OCI-M1 (cell line): ENCODE results near the gene INPP5D.
A peak's percentile ranks its signal among the peaks of the same experiment; 100 is the strongest.
"Not testable (repeated sequence)": the region's sequence is repeated elsewhere in the genome, so short reads cannot be mapped to it uniquely, and the experiment has no call there.

ENCODE experiments used
- DNase-seq: peaks from one replicate; lab custom pipeline; 2025; lab: John Stamatoyannopoulos, UW

INPP5D gene

DNA sequence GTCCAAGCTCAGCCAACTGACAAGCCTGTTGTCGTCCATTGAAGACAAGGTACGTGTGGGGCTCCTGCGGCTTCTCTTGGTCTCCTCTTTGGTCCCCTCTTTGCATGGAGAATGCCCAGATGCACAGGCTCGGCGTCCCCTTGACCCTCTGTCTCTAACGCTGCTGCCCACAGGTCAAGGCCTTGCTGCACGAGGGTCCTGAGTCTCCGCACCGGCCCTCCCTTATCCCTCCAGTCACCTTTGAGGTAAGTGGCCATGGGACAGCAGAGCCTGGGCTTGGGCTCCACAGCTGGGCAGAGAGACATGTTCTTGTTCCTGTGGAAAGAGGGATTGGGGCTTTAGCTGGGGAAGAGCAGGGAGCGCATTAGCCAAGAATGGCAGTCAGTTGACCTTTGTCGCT lies 86.1 kb downstream of the INPP5D start:
- no peak for DNase-seq

DNA sequence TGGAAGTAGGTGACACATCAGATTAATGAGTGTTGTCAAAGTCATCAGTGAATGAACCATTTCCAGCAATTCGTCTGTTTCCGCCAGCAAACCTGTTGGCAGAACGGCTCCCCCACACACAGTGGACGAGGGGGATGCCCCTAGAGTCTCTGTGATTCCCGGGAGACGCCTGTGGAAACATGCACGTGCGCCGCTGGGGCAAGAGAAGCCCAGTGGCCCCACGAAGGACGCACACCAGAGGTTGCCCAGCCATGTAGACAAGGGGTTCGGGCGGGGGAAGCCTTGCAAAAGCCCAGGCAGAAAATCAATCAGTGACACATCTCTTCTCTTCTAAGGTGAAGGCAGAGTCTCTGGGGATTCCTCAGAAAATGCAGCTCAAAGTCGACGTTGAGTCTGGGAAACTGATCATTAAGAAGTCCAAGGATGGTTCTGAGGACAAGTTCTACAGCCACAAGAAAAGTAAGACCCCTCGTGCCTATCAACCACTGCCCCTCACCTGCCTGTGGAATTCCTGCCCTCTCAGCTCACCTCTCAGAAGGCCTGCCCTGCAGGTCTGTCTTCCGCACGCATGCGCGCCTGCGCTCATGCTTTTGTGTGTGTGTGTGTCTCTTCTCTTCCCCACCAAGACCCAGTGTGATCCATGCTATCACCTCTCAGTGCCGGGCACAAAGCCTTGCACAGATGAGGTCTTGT lies 87.1 kb downstream of the INPP5D start:
- DNase-seq = no peak

DNA sequence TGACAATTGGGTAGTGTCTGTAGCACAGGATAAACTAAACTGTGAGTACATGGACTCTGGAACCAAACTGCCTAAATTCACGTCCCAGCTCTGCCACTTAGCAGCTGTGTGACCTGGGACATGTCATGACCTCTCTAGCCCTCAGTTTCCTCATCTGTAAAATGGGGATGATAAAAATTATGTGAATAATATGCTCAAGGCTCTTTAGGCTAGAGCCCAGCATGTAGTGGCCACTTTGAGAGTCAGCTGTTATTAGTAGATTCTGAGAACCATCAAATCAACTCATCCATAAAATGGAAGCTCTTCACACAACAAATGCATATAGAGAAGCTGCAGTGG lies 87.7 kb downstream of the INPP5D start:
- no peak for DNase-seq

DNA sequence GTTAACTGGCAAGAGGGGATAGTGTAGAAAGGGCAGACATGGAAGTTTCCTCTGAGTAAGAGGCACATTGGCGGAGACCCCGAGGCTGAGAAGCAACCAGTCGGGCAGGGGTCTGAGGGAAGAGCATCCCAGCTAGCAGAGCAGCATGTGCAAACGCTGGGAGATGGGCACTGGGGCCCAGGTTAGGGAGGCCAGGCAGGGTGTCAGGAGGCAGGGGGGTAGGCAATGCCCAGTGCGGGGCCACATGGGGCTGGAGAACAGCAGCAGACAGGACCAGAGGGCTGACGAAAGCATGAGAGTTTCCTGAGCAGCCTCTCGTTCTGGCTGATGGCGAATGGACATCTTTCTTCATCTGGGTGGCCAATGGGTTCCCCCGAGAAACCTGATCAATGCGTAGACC lies 88.2 kb downstream of the INPP5D start:
- no peak for DNase-seq

DNA sequence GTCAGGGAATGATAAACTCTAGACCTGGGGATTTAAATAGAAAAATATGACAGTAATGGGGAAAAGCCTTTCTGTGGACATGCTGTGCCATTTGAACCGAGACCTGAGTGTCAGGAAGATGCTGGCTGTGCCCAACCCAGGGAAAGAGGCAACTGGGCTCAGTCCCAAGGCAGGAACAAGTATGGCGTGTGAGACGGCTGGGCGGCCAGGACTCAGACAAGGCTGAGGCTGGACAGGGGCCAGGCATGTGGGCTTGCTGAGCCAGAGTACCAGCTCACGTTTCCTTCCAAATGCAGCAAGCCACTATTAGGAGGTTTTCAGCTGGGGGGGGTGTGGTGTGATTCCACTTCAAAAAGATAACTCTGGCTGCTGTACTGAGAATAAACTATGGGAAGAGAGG lies 92.4 kb downstream of the INPP5D start:
- no peak for DNase-seq

DNA sequence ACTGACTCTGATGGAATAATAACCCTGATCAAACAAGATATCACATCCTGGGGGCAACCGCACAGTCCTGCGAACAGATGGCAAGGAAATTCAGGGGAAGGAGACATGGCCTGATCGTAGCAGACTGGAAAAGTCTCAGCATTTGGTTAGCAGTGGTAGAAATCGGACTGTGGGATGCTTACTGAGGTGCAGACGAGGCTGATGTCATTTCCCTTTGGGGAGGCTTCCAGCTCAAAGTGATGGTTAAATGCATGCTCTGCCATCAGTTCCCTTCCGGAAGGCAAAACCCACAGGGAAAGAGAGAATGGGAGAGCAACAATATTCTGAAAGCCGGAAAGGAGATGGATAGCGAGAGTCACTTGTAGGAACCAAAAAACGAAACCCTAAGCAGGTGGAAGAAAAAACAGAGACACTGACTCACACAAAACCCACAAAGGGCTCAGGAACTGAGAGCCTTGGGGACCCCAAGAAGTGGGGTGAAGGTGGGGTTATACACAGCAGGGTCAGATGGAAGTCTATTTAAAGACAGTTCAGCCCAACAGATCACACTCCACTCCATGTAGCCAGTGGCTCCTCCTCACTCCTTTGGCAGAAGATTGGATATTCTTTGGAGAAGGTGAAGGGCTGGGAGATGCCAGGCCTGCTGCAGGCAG lies 93.1 kb downstream of the INPP5D start:
- DNase-seq = no peak

DNA sequence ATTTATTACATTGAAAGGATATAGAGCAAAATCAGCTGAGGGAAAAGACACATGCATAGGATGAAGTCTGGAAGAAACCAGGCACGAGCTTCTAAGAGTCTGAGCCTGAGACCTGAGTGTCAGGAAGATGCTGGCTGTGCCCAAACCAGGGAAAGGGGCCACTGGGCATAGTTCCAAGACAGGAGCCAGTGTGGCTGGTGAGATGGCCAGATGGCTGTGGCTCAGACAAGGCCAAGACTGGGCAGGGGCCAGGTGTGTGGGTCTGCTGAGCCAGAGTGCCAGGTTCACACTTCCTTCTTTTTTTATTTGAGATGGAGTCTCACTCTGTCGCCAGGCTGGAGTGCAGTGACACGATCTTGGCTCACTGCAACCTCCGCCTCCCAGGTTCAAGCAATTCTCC lies 95.9 kb downstream of the INPP5D start:
- DNase-seq = no peak

DNA sequence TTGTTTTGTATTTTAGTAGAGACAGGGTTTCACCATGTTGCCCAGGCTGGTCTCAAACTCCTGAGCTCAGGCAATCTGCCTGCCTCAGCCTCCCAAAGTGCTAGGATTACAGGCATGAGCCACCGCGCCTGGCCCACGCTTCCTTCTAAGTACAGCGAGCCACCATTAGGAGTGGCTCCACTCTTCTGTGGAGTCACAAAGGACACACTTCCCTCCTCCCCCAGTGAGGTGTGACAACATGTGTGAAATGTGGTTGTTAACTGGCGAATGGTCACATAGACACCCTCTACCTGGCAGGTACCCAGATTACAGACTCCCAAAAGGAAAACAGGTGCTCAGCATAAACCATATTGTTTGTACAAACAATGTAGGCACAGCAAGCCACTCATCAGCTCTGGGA lies 96.3 kb downstream of the INPP5D start:
- DNase-seq = not testable (repeated sequence)

DNA sequence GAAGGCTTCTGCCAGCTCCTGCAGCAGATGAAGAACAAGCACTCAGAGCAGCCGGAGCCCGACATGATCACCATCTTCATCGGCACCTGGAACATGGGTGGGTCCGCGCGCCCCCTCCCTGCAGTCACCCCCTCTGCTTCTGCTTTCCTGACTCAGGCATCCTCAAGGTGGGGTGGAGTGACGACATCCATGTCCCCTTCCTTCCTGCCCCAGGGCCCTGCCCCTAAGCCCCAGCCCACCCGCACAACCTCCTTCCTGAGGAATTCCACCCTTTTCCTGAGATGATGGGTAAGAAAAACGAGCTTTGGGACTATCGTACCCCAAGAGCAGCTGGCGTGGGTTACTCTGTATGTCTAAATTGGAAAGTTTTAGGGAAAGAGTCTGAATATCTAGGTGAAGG lies 101.6 kb downstream of the INPP5D start:
- no peak for DNase-seq

DNA sequence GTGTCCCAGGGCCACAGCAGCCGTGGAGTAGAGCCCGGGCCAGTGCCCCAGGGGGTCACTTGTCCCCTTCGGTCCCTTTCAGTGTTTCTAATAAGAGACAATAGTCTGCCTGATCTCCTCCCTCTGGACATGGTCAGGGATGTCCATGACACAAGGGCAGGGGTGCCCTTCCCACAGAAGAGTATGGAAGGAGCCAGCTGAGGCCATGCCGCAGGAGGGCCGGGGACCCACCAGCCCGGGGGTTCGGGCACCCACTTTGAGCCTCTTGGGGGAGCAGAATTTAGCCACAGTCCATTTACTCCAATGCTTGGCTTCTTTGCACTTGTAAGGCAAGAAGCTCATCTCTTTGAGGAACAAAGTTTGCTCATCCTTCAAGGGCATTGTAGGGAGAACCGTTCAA lies 102.6 kb downstream of the INPP5D start:
- no peak for DNase-seq

DNA sequence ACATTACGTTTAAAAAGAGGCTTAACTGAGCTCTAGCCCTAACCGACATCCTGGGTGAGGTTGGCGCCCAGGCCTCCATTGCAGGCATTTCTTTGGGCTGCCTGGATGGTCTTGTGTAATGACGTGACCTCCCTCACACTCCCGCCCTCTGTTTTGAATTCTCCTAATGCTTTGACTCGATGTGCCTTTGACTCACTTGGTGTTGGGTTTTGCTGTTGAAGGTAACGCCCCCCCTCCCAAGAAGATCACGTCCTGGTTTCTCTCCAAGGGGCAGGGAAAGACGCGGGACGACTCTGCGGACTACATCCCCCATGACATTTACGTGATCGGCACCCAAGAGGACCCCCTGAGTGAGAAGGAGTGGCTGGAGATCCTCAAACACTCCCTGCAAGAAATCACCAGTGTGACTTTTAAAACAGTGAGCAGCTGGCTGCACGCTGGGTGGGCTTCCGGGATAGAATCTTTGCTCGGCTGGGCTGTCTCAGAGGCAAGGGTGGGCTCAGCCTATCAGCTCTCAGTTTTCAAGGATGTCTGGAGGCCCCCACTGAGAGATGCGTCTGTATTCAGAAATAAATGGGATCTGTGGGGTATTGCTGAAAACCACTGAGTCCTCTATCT lies 103.5 kb downstream of the INPP5D start:
- DNase-seq = no peak

DNA sequence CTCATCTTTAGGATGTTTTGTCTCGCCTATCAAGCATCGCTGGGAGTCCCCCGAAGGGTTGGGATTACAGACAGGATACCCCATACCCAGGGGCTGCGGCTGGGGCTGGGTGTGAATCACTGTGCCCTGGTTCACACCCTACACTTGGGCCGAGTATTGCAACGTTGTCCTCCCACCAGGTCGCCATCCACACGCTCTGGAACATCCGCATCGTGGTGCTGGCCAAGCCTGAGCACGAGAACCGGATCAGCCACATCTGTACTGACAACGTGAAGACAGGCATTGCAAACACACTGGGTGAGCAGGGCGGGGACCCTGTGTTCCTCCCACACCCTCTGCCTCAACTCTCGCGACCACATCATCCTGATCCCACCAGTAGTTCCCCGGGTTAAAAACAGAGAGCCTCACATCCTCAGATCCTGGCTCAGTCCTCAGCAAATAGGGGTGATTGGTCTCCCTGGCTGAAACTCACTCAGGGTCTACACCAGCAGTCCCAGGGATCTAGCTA lies 104.0 kb downstream of the INPP5D start:
- DNase-seq = no peak

DNA sequence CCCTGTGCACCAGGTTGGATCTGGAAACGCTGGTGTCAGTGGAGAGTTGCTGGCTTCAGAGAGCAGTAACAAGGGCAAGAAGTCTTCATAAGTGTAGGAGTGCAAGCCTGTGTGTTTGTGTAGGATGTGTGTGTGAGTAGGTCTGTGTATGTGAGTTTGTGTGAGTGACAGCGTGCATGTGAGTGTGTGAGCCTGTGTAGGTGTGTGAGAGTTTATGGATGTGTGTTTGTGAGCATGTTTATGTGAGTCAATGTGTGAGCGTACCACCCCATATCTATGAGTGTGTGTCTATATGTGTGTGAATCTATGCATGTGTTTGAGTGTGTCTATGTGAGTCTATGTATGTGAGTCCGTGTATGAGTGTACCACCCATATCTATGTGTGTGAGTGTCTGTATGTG lies 104.8 kb downstream of the INPP5D start:
- DNase-seq = peak; percentile 35

DNA sequence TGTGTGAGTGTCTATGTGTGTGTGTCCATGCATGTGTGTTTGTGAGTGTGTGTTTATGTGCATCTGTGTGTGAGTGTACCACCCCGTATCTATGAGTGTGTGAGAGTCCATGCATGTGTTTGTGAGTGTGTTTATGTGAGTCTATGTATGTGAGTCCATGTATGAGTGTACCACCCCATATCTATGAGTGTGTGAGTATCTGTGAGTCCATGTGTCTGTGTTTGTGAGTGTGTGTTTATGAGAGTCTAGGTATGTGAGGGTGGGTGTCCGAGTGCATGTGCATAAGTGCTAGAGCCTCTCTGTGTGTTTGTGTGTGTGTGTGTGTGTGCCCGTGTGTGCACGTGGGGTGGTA lies 105.4 kb downstream of the INPP5D start:
- no peak for DNase-seq

DNA sequence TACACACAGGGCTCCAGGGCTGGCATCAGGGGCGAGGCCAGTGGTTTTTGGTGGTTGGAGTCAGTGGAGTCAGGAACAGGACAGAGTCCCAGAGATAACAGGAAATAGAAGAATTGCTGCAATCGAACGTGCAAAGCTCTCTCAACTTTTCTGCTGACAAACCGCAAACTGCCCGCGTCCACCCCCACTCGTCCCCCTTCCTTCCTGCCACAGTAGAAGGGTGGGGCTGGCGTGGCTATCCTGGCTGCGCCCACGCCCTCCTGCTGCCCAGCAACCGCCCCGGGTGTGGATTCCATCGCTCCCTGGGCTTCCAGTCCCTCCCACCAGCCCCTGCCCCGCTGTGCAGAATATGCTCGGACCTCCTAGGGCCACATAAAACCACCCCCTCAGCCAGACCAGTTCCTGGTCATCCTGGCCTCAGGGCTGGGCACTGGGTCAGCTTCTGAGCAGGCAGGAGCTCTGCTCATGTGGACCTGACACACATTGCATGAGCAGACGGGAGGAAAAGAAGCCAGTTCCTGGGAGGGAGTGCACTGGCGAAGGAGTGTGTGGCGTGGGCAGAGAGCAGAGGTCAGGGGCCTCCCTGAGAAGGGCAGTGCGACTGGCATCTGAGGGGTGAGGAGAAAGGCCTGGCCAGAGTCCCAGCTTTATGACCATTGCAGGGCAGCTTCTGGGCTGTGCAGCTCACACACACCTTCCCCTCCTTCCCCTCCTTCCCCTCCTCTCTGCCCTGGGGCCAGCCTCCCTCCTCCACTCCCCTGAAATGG lies 105.9 kb downstream of the INPP5D start:
- DNase-seq = peak; percentile 97

DNA sequence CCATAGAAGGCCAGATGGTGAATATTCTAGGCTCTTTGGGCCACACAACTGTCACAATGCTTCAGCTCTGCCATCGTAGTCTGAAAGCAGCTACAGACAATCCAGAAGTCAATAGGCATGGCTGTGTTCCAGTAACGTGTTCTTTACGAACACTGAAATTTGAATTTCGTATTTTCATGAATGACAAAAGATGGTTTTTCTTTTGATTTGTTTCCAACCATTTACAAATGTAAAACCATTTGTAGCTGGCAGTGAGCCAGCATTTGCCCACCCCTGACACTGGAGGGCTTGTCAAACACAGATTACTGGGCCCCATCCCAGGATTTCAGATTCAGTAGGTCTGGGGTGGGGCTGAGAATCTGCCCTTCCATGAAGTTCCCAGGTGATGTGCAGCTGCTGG lies 108.3 kb downstream of the INPP5D start:
- DNase-seq = no peak

DNA sequence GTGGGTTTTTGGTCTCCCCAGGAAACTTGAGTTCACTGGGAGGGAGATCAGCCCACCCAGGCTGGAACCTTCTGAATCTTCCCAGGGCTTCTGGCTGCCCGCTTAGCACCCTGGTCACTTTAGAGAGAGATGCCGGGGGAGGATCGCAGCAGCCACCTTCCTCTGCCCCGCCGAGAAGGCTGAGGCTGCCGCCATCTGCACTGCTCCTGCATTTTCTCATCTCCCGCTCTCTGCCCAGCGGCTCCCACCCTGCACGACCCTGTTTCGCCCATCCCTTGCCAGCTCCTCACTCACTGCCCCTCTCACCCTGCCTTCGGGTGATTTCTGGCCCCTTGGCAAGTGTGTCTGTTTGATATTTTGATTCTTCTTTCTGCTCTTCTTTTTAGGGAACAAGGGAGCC lies 108.8 kb downstream of the INPP5D start:
- no peak for DNase-seq

DNA sequence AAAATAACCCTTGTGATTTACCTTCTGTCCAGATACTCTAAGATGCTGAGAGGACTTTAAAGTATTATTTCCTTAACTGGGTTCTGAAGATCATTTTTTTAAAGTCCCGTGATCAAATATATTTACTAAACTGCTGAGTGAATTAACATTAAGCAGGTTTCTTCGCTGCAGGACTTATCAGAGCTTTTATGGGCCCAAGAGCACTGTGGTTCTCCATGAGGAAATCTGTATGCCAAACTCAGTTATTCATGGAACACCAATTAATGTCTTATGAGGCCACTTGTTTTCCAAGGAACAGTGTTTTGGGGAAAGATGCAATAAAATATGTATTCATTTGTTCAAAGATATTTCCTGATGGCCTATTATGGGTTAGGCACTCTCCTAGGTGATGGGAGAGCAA lies 111.2 kb downstream of the INPP5D start:
- DNase-seq = no peak

DNA sequence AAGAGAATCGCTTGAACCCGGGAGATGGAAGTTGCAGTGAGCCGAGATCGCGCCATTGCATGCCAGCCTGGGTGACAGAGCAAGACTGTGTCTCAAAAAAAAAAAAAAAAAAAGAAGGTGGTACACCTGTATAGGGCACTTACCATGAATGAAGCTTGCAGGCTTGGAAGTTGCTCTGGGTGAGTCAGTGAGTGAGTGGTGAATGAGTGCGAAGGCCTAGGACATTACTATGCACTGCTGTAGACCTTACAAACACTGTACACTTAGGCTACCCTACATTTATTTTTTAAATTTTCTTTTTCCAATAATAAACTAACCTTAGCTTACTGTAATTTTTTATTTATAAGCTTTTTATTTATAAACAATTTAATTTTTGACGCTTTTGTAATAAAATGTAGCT lies 113.0 kb downstream of the INPP5D start:
- DNase-seq = no peak

DNA sequence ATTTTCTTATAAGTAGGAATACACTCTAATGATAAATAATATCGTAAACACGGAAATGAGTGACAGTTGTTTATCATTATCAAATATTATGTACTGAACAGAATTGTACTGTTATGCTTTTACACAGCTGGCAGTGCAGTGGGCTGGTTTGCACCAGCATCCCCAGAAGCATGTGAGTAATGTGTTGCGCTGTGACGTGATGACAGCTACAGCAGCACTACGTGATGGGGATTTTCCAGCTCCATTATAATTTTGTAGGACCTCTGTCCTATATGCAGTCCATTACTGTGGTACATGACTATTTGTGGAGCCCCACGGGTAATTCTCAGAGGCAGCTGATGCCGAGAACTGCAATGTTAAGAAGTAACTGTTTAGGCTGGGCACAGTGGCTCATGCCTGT lies 114.0 kb downstream of the INPP5D start:
- no peak for DNase-seq

DNA sequence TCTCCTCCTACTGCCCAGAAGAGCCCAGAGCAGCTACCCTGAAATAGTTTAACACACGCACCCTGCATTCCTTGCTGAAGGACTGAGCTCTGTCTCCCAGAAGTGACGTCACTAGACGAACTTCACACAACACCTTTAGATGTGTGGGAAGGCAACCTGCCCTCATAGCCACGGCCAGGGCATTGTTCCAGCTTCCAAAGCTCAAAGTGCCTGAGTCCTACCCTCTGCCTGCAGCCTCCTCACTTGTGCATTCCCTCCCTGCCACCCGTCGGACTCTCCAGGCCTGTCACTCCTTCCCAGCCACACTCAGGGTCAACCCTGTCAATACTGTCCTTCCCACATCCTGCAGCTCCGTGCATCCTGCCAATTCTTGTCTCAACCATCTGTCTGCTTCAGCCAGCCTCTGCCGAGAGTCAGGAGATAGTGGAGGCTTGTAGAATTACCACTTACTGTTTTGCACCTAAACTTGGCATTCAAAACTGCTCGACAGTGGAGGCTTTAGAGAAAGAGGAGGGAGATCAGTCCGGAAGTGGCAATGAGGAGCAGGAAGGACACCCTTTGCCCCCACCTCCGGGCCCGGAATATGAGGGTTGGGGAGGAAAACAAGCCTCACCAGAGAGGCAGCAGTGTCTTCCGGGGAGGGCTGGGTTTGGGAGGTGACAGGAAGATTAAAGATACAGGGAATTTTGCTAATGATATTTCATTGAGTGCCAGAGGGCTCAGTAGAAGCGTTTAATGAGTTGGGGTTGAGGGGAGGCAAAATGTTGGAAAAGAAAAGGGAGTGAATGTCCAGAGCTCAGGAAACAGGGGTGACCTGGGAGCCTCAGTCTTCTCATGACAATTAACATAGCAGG lies 119.1 kb downstream of the INPP5D start:
- DNase-seq = no peak

DNA sequence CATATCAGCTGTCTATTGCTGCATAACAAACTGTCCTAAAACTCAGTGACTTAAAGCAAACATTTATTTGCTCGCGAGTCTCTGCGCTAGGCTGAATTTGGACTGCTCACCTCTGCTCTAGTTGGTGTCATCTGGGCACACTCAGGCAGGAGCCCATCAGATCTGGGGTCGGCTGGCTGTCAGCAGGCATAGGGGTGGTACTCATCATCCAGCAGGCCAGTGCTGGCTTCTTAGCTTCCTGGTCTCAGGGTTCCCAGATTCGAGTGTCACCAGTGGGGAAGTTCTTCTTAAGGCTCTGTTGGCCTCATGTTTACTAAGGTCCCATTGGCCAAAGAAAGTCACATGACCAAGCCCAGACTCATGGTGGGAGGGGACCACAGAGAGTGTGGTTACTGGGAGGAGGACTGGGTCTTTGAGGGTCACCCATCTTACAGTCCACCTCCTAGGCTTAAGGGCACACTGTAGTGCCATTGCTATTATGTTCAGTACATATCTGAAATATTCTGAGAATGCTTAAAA lies 119.8 kb downstream of the INPP5D start:
- peak; percentile 33 for DNase-seq
